Hematopoietic multipotent progenitor cell treated with erythropoietin and hydrocortisone succinate and interleukin-3 and kit ligand, for 15 days (in vitro differentiated cells): ENCODE data around the gene GPC3.
"Not testable (repeated sequence)": the region's sequence is repeated elsewhere in the genome, so short reads cannot be mapped to it uniquely, and the experiment has no call there.

Experiments used
- DNase-seq: peaks from one replicate; pipeline ENCODE4 v3.0.0-alpha.2; 2015; ENCODE audit warnings: low spot score

The GPC3 gene

DNA sequence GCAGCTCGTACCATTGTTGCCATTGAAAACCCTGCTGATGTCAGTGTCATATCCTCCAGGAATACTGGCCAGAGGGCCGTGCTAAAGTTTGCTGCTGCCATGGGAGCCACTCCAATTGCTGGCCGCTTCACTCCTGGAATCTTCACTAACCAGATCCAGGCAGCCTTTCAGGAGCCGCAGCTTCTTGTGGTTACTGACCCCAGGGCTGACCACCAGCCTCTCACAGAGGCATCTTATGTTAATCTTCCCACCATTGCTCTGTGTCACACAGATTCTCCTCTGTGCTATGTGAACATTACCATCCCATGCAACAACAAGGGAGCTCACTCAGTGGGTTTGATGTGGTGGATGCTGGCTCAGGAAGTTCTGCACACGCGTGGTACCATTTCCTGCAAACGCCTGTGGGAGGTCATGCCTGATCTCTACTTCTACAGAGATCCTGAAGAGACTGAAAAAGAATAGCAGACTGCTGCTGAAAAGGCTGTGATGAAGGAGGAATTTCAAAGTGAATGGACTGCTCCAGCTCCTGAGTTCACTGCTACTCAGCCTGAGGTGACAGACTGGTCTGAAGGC lies 222.3 kb downstream of the GPC3 start:
- not testable (repeated sequence) for DNase-seq

DNA sequence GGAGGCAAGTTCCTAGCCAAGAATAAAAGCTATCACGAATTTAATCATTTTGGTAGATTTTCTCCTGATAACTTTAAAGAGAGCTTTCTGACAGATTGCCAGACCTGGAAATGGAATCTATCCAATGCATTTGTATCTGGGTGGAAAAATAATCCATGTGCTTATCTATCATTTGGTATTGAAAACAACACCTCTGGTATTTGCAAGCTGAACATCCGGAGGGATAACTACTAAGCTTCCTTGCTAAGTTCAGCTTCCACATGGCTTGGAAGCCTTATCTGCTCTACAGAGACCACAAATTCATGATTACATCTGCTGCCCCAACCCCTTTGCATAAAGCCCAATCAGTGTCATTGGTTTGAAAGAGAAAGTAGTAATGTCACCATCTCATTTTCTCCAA lies 230.7 kb downstream of the GPC3 start:
- no peak for DNase-seq

DNA sequence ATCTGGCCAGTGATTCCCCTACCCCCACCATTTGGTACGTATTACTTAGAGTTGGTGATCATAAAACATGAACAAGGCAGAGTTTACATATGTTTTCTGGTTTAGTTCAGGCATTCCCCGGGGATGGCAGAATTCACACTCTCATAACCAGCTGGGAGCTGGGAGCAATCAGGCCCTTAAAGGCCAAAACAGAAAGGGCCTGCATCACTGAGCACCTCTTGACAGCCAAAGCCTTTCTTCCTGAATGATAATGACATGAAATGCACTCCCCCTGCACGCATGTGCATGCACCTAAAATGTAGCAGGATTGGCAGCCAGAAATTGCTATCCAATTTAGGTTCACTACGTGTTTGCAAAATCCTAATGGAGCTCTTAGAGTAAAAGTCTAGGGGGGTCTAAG lies 235.4 kb downstream of the GPC3 start:
- DNase-seq, result no peak

DNA sequence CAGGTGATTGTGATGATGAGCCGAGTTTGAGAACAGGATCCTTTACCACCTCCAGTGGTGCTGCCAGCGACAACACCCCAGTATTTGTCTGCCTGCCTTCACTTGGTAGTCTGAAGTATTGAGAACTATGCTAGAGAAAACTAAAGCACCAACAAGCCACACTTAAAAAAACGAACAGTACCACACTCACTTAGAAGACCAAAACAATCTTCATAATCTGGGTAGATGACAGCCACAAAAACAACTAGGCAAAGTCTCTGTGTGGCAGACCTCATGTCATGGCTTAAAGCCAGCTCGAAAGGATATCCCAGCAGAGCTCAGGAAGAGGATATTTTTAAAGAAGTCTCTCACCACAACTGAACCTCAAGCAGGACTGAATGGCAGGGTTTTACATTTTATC lies 236.0 kb downstream of the GPC3 start:
- DNase-seq, result no peak

DNA sequence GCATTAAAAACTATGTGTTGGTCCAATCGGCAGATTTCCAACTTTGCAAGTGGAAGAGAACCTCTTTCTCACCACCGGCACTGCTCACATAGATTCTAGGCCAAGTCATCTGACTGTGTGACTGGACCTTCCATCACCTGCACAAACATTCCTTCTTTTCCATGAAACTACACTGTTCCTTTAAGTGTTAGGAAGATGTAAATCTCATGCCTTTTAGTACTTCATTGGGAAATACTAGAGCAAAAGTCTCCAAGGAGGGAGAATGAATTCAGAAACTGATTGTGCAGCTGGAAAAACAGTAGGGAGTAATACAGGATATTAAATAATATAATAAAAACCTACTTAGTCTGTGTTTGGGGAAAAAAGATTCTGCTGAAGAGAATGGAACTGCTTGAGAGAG lies 238.2 kb downstream of the GPC3 start:
- DNase-seq, result no peak

DNA sequence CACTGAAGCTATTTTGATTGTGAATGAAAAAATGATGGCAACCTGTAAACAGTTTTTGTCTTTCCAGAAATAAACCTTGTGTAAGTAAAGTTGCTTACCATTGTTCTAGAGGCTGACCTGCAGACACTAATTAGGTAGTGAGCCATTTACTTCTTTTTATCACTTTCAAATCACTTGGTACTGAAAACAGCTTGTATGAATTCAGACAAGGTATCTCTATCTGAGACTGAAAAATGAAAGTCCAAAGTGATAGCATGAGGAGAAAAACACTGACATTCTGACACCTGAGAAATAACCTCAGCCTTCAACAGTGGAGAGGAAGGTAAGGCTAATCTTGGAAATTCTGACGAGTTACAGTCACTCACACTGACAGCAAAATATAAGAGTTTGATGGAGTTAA lies 238.8 kb downstream of the GPC3 start:
- no peak for DNase-seq

DNA sequence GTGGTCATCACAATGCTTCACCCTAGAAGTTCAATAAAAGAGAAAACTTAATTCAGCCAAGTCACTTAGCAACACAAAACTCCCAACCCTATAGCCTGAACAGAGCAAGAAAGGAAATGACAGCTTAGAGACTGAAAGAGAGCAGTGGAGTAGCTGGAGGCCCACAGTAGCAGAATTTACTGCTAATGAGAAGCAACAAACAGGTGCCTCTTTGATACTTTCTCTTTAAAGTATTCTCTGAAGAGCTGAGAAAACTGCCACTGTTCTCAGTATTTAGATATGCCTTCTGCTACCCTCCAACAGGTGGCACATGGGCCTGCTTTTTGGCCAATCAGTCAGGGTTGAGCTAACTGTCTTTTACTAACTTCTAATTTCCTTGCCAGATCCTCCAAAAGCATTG lies 240.0 kb downstream of the GPC3 start:
- DNase-seq, result no peak

DNA sequence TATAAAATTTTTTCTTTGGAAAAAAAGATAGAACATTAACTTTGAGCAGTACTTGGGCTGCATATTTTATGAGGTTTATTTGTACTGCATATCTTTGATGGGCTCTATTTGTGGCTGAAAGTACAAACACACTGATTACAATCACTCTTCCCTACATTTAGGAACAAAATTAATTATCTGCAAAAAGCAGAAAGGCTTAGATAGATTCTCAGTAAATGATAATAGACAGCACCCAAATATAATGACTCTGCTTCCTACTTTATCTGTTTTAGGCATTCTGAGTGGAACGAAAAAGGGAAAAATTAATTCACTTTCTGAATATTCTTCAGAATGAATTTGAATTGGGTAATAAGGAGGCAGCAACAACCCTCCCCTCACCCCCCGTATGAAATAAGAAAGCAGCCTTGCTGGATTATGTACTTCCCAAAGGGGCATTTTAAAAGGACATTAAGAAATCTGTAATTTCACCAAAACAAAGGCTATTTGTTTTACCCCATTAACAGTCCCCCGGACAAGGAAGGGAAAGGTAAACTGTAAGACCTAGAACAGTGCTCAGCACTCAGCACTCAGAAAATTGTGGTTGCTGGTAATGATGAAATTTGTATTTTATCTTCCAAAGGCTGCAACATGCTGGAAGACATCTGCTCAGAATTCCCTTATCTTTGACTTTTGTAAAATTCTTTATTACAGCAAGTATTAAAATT lies 242.6 kb downstream of the GPC3 start:
- no peak for DNase-seq

DNA sequence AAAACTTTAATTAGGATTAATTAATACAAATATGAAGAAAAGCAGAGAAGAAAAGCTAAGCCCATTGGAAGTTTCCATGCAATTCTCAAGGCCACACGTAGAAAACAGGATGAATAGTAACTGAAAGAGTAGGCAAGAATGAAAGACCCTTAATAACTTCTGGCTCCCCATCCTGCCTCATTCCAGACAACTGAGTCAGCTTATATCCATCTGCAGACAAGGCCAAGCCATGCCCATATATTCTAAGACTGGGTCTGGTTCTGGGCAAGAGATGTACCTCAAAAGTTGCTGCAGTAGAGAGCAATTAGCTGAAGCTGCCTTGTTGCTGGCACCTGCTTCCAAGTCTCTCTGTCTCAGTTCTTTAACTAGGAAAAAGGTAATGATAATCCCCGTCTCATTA lies 244.1 kb downstream of the GPC3 start:
- no peak for DNase-seq

DNA sequence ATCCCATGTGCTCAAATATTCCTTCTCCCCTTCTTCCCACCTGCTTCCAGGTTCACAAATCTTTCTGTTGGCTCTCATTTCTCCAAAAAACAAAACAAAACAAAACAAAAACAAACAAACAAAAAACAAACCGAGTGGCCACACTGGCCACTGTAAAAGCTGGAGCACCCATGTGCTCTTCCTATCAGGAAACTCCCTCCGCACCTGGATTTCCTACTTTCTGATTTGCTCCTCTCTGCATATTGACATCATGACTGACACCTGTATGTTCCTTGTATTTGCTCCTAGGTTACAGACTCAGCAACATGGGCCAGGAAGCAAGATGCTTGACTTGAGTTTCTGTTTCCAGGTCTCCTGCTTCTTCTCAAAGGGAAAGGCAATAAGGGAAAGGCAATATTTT lies 258.8 kb downstream of the GPC3 start:
- no peak for DNase-seq

DNA sequence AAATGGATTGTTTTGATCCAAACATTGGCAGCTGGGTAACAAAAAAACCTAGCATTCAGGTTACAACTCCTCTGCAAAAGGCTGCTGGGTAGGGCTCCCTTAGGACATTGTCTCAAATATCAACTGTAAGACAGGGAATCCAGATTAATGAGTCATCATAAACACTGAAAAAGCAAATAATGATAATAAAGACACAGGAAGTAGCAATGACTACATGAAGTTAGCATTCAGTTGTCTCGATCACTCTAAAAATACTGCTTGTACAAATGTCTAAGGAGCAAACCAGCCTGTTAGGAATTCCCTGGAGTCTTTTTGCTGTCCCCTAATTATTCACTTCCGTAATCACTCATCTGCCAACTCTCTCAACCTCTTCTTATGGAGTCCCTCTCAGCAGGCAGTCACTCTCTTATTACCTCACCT lies 259.2 kb downstream of the GPC3 start:
- DNase-seq, result no peak

DNA sequence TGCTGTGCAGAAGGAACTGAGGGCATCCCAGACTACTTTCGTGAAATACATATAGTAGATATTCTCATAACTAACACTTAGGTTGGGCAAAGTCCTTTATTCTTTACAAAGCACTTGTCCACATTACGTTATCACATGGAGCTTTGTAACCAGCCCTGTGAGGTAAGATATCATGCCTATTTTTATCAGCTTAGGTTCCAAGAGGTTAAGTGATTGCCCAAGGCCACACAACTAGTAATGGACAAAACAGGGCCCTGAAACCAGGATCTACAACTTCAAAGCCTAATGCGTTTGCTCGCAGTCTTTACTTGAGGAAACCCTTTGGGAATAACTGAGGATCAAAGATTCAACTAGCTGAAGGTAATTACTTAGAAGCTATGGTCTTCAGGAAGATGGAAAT lies 261.5 kb downstream of the GPC3 start:
- no peak for DNase-seq

DNA sequence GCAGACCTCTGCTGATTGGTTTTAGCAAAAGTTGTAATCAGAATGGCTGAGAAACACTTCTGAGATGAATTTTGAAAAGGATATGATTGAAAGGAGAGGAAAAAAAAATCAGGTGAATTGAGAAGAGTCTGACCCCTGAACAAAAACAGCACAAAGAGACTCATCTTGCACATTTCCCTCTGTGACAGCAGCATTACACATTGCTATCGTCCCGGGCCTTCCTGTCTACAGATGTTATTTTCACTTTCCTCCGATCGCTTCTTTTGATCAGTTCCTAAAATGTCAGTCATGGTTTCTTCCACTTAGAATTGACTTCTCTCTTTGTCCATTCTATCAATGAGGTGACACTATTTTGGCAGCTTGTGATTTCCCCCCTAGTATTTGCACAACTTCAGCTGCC lies 262.6 kb downstream of the GPC3 start:
- DNase-seq, result no peak

DNA sequence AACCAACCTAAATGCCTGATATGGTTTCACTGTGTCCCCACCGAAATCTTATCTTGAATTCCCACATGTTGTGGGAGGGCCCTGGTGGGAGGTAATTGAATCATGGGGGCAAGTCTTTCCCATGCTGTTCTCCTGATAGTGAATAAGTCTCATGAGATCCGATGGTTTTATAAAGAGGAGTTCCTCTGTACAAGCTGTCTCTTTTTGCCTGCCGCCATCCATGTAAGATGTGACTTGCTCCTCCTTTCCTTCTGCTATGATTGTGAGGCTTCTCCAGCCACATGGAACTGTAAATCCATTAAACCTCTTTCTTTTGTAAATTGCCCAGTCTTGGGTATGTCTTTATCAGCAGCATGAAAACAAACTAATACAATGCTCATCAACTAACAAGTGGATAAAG lies 265.1 kb downstream of the GPC3 start:
- DNase-seq, result not testable (repeated sequence)

DNA sequence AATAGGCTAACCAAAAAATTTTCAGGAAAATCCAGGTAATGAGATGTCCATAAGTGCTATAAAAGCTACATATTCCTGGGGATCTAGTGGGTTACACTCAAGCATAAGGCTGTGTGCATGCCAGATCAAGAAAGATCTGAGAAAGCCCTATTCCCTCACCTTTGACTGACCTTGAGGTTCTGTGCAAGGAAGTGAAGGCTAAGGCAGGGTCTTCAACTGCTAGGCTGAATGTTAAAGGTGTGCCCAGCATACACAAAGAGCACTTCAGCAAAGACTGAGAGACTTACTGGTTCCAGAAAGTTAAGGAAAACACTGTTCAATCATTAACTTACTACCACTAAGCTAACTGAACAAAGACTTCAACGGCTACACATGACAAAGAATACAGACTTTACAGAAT lies 269.7 kb downstream of the GPC3 start:
- no peak for DNase-seq

DNA sequence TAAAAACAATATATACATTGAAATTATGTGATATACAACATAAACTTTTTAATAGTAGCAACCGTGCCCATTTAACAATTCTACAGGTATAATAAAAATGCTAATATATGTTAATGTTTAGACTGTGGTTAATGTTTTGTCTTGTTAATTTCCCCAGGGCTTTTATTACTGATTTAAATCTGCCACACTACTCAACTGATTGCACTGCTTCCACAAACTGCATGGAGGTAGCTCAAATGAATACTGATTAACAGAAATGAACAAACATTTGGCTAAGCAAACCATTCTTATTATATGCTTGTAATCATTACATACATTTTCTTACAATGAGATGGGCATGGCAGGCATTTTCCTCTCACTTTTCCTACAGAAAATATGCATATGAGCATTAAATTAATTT lies 275.9 kb downstream of the GPC3 start:
- DNase-seq, result no peak

DNA sequence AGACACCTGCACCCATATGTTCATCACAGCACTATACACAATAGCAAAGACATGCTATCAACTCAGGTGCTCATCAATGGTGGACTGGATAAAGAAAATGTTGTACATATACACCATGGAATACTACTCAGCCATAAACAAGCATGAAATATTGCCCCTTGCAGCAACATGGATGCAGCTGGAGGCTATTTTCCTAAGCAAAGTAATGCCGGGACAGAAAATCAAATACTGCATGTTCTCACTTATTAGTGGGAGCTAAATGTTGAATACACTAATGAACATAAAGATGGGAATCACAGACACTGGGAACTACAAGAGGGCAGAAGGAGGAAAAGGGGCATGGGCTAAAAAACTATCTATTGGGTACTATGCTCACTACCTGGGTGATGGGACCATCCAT lies 278.5 kb downstream of the GPC3 start:
- no peak for DNase-seq

DNA sequence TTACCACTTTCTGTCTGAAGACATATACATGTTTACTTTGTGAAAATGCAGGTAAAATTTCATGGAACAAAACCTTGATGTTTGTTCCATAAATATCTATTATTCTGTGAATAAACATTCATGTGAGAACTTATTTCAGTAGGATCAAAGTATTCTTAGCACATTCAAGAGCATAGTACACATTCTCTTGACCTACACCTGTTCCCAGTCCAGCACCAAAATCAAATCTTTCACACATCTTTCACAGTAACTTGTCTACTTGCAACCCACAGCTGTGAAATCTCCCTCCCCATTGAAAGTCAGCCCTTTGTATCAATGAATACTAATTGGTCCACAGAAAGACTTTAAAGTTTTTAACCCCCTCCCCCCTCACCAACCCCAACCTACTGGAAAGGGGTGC lies 283.2 kb downstream of the GPC3 start:
- DNase-seq, result no peak

DNA sequence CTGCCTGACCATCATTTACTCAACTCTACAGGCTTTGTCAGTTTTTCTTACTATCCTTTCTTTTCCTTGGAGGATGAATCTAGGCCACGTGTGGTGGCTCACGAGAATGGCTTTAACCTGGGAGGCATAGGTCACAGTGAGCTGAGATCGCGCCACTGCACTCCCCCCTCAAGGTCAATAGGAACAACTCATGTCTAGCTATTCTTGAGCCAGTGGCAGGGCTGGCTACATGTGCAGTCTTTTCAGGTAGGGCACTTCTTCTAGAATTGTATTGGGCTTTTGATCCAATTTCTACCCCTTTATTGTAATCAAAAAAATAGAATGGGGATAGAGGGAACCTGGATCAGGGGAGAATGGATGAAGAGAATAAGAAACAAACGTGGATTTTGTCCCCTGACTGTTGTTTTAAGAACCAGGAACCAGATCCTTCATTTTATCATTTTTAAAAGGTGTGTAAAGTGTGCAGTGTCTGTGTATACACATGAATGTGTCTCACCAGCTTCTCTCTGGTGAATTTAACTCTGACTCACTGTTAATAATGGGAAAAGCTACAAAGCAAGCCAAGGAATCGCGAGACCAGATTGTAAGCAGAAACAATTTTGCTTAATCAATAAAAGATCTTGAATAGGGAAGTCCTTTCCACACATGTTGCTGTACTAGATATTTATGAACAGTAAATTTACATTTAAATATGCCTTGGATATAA lies 286.2 kb downstream of the GPC3 start:
- DNase-seq, result no peak

DNA sequence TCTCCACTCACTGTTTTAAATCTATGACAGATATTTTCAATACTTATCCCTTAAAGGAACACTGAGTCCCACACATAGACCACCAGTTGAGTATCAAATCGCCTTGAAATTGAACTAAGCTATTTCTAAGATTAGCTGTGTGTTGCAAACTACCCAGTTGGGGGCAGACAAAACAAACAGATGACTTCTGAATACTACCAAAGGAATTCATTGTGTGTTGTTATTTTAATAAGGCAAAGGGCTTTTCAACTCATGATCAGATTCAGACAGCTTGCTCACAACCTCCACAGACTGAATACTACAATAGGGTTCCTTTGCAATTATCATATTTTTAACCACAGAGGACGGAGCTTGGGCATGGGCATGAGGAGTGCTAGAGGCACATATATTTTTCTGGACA lies 287.1 kb downstream of the GPC3 start:
- DNase-seq, result no peak

DNA sequence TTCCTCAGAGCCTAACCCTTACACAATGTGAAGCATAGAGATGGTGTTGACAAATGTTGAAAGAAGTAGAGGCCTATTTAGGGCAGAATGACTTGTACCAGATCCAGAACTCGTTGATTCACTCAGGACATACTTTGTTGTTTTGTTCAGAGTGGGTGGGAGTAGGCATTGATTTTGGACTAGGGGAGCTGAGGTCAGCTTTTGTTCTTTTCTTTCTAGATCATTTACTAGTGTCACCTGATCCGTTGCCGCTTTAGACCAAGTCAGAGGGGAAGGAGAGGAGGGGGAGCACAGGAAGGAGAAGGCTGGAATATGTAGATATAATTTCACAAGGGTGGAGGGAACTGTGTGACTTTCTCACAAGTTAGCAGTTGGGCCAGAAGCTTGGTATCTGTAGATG lies 287.7 kb downstream of the GPC3 start:
- no peak for DNase-seq

DNA sequence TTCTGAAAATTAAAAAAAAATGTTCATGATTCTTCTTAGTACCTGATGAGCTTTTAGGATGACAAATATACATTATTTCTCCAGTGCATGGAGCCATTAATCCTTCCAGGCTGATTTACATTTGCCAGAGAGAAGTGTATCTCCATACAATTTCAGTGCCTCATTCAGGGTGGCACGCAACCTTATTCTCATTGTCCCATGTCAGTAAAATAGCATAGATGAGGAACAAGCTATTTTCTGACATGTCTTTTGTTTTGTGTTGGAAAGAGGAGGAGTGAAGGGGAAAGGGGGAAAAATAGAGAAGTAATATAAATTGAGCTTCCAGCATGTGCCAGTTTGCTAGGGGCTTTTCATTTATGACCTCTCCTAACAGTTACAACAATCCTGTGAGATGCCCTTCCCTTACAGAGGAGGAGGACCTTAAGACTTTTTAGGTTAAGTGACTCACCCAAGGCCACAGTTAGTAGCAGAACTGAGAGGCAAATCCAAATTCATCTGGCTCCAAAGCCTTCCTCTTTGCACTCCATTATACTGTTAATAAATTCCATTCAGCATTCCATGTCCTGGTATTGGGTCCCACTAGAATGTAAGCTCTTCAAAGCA lies 295.3 kb downstream of the GPC3 start:
- no peak for DNase-seq

DNA sequence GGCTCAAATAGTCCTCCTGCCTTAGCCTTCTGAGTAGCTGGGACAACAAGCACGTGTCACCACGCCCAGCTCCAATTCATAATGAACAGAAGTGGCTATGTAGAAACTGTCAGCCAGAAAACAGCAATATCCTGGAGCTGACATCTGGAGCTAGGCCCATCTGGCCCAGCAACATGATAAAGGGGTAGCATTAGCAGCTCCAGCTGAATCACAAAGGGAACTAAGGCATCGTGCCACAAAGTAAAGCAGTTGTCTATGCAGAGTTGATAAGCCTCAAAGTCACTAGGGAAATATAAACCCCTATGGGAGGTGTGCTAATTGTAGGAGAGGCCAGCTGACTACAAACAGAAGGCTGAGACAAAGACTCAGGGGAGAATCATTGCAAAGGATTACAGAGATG lies 299.6 kb downstream of the GPC3 start:
- no peak for DNase-seq
